Natural killer cell (primary cell): Measurements from ENCODE around the gene CENPV. TPM values are rescaled to one million over a fixed set of nuclear protein-coding genes. Genes with fewer than 3 reads are reported as not detected.
"Not testable (repeated sequence)": the region's sequence is repeated elsewhere in the genome, so short reads cannot be mapped to it uniquely, and the experiment has no call there.

Experiments used
- ATAC-seq, 3 donors: fragments of 150-1000 bp in 2 of 3; fragments of 200-7000 bp in 1 of 3; cut with Tn5 transposase; 1 replicate in 1 of 3; 2 replicates in 2 of 3; pipeline ENCODE4 v1.10.0; 2021; ENCODE audit warnings: mild to moderate bottlenecking in 2 of 3, moderate library complexity in 2 of 3
- DNase-seq, 2 donors: peaks; one replicate each; pipeline versions ENCODE4 v3.0.0 to v3.0.0-alpha.2; 2013 to 2021; ENCODE audit warnings: mixed read lengths in 1 of 2
- H3K27ac ChIP-seq: one replicate; pipeline ENCODE4 v1.5.1; 2013; ENCODE audit warnings: mild to moderate bottlenecking, low read length
- H3K27me3 ChIP-seq: one replicate; pipeline ENCODE4 v1.6.1; 2013; ENCODE audit warnings: low read length; ENCODE audit not compliant: control insufficient read depth, insufficient read depth
- H3K36me3 ChIP-seq: one replicate; pipeline ENCODE4 v1.6.1; 2013; ENCODE audit warnings: low read length; ENCODE audit not compliant: control insufficient read depth, insufficient read depth
- H3K4me1 ChIP-seq: one replicate; pipeline ENCODE4 v1.6.1; 2013; ENCODE audit warnings: low read length; ENCODE audit not compliant: control insufficient read depth, insufficient read depth
- H3K4me3 ChIP-seq: one replicate; pipeline ENCODE4 v1.5.1; 2013; ENCODE audit warnings: low read length
- H3K9me3 ChIP-seq: one replicate; pipeline ENCODE4 v1.6.1; 2013; ENCODE audit warnings: low read length; ENCODE audit not compliant: control insufficient read depth, insufficient read depth
- H3K27ac Mint-ChIP-seq, 2 donors: one replicate each; pipeline ENCODE4 v1.8.0; 2022; ENCODE audit warnings: mild to moderate bottlenecking in 2 of 2, mixed read lengths in 2 of 2, moderate library complexity in 1 of 2
- H3K27me3 Mint-ChIP-seq, 2 donors: one replicate each; pipeline ENCODE4 v1.8.0; 2022; ENCODE audit warnings: low read depth in 2 of 2, mixed read lengths in 2 of 2
- H3K36me3 Mint-ChIP-seq: one replicate; pipeline ENCODE4 v1.8.0; 2022; ENCODE audit warnings: mixed read lengths
- H3K4me1 Mint-ChIP-seq, 2 donors: one replicate each; pipeline ENCODE4 v1.8.0; 2022; ENCODE audit warnings: mixed read lengths in 2 of 2
- H3K4me3 Mint-ChIP-seq: one replicate; pipeline ENCODE4 v1.8.0; 2022; ENCODE audit warnings: mild to moderate bottlenecking, moderate library complexity, mixed read lengths
- H3K9me3 Mint-ChIP-seq, 2 donors: one replicate each; pipeline ENCODE4 v1.8.0; 2022; ENCODE audit warnings: mixed read lengths in 2 of 2
- CTCF ChIP-seq: fragments of 200-600 bp; IDR thresholded peaks from one replicate; pipeline ENCODE4 v1.8.0; 2022; ENCODE audit warnings: antibody characterized with exemption
- WGBS: methylation state at CpG from one replicate; pipeline ENCODE4 v1.1.7; 2013; ENCODE audit warnings: missing lambda C conversion rate; ENCODE audit not compliant: insufficient coverage; 5-methylcytosine and 5-hydroxymethylcytosine counted together
- intact Hi-C: fragments of 100-400 bp; cut with micrococcal nuclease; formaldehyde crosslinking; loops from one replicate; pipeline ENCODE4 v1.14.2; 2022
- total RNA-seq, 4 donors: library from RNA; stranded (reverse); fragments of 120-200 nt in 1 of 4; gene quantifications; one replicate each; pipeline versions ENCODE4 v1.2.3 to v1.2.4, GENCODE V29; 2013 to 2022

The CENPV gene
- total RNA-seq, 3 donors from 2014 or later (not counting 1 experiment from before 2014, with no cell fraction given): 11.3 to 20.0 (median 15.1) TPM

- no peak for ATAC-seq
- H3K4me1 ChIP-seq: peaks cover 6% of the 10 kb centered on the region
- no peaks in the 10 kb centered on the region for H3K9me3 ChIP-seq
- peaks cover 8 to 12% of the 10 kb centered on the region in 2 donors for H3K4me1 Mint-ChIP-seq
- no peaks in the 10 kb centered on the region for H3K27me3 ChIP-seq
- no peak overlapping the region for H3K4me3 ChIP-seq
- no peak overlapping the region for H3K4me3 Mint-ChIP-seq
- H3K9me3 Mint-ChIP-seq: no peaks in the 10 kb centered on the region
- intact Hi-C loops: no loop called here
- no peak for TF ChIP-seq CTCF
- peaks cover 9% of the 10 kb centered on the region for H3K36me3 ChIP-seq
- WGBS: 93% methylated on average over 3 of the region's 3 CpGs
- H3K27ac Mint-ChIP-seq: no peak overlapping the region
- H3K27ac ChIP-seq: no peak overlapping the region
- DNase-seq: no peak
- no peaks in the 10 kb centered on the region for H3K27me3 Mint-ChIP-seq
- H3K36me3 Mint-ChIP-seq: no peaks in the 10 kb centered on the region
Measured at GRCh38 chr17:16314859-16315258, 38.4 kb downstream of the CENPV start.

GRCh38 chr17:16314189-16314588, 39.1 kb downstream of the CENPV start:
- Mint-ChIP-seq H3K27me3 (no peaks in the 10 kb centered on the region), H3K27ac (no peak overlapping the region), H3K4me3 (no peak overlapping the region), H3K9me3 (no peaks in the 10 kb centered on the region), H3K36me3 (no peaks in the 10 kb centered on the region), H3K4me1 (peaks cover 8 to 12% of the 10 kb centered on the region in 2 donors)
- Histone ChIP-seq H3K9me3 (no peaks in the 10 kb centered on the region), H3K4me1 (peaks cover 6% of the 10 kb centered on the region), H3K36me3 (peaks cover 7% of the 10 kb centered on the region), H3K27ac (no peak overlapping the region), H3K27me3 (no peaks in the 10 kb centered on the region), H3K4me3 (no peak overlapping the region)
- no peak for ATAC-seq
- intact Hi-C loops: no loop called here
- TF ChIP-seq CTCF: no peak
- no peak for DNase-seq

GRCh38 chr17:16313139-16314090, 39.9 kb downstream of the CENPV start:
- peaks cover 8 to 12% of the 10 kb centered on the region in 2 donors for H3K4me1 Mint-ChIP-seq
- DNase-seq (no peak), ATAC-seq (no peak)
- peaks cover 7% of the 10 kb centered on the region for H3K36me3 ChIP-seq
- 89% methylated on average over 6 of the region's 7 CpGs for WGBS
- H3K4me3 ChIP-seq: no peak overlapping the region
- no peak overlapping the region for H3K27ac Mint-ChIP-seq
- no peaks in the 10 kb centered on the region for H3K9me3 Mint-ChIP-seq
- TF ChIP-seq CTCF: no peak
- H3K27me3 ChIP-seq: no peaks in the 10 kb centered on the region
- no peaks in the 10 kb centered on the region for H3K36me3 Mint-ChIP-seq
- H3K4me1 ChIP-seq: peaks cover 6% of the 10 kb centered on the region
- intact Hi-C loops: no loop called here
- no peak overlapping the region for H3K4me3 Mint-ChIP-seq
- no peak overlapping the region for H3K27ac ChIP-seq
- no peaks in the 10 kb centered on the region for H3K27me3 Mint-ChIP-seq
- no peaks in the 10 kb centered on the region for H3K9me3 ChIP-seq

GRCh38 chr17:16312061-16312460, 41.2 kb downstream of the CENPV start:
- ATAC-seq, H3K9me3 Mint-ChIP-seq, H3K4me3 Mint-ChIP-seq, H3K36me3 ChIP-seq, intact Hi-C loops, DNase-seq, H3K27ac ChIP-seq, H3K9me3 ChIP-seq, H3K36me3 Mint-ChIP-seq, H3K27me3 ChIP-seq, H3K4me1 ChIP-seq, H3K4me3 ChIP-seq, H3K27me3 Mint-ChIP-seq, H3K27ac Mint-ChIP-seq: not testable (repeated sequence)
- WGBS: 98% methylated on average over 28 of the region's 34 CpGs
- peaks cover 8 to 12% of the 10 kb centered on the region in 2 donors for H3K4me1 Mint-ChIP-seq
